Measurements from ENCODE around the gene KRT3.

Gene KRT3

DNA sequence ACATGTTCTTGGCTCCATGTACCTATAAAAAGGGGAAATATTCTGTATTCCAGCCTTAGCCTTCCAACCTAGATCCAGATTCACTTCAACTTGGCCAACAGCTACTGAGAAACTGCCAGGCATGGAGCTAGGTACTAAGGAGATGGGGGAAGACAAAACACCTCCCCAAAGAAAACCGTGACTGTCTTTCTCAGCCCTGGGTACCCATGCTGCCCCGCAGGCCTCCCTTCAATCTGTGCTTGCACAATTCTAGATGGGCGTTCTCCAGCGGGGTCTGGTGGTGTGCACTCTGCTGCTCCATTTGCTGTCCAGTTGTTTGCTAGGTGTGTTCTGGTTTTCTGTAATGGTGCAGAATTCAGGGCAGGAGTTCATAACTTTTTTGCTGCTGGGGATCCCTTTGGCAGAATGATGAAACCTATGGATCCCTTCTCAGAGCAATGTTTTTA lies 18.8 kb upstream of the KRT3 start:
- no peak for DNase-seq

- DNase-seq = no peak
Observed at GRCh38 chr12:52813885-52814709, 18.2 kb upstream of the KRT3 start, which contains the start of gene KRT4. KRT4 (minus strand) TSS chr12:52814116; CDS start chr12:52814058, 58 bp downstream.

DNA sequence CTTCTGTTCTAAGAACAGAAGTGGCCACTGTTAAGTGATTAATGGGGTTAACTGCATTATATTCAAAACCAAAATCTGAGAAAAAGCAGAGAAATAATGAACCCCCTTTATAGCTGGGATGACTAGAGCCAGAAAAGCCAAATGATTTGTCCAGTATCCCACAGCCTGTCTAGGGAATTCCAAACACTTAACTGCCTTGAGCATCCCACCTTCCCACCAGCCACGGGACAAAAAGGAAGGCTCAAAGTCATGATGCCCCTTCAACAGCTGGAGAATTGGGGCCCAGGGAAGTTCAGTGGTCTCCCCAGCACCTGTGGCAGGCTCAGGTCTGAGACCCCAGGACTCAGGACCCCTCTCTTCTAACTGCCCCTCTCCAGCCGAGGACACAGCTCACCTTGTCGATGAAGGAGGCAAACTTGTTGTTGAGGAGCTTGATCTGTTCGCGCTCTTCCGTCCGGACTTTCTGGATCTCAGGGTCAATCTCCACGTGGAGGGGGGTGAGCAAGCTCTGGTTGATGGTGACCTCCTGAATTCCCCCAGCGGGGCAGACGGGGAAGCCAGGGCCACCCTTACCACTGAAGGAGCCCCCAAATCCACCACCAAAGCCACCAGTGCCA lies 17.4 kb upstream of the KRT3 start:
- DNase-seq = no peak

DNA sequence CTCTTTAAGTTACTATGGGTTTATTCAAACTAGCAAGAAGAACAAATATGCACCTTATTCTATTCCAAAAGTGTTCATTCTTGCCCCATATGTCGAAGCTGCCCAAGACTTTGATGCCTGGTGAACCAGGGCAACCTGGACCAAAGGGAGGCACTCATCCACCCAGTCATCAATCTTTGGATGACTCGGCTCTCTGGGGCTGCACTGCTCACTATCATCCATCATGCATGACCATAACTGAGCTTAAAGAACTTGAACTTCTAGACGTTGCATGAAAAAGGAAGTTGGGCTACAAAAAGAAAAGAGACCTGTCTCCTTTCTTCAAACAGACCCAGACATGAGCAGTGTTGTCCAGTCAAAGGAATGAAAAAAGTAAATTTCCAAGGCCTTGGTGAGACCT lies 16.8 kb upstream of the KRT3 start:
- DNase-seq = no peak

GRCh38 chr12:52812073-52812400 lies 16.1 kb upstream of the KRT3 start:
- no peak for DNase-seq

DNA sequence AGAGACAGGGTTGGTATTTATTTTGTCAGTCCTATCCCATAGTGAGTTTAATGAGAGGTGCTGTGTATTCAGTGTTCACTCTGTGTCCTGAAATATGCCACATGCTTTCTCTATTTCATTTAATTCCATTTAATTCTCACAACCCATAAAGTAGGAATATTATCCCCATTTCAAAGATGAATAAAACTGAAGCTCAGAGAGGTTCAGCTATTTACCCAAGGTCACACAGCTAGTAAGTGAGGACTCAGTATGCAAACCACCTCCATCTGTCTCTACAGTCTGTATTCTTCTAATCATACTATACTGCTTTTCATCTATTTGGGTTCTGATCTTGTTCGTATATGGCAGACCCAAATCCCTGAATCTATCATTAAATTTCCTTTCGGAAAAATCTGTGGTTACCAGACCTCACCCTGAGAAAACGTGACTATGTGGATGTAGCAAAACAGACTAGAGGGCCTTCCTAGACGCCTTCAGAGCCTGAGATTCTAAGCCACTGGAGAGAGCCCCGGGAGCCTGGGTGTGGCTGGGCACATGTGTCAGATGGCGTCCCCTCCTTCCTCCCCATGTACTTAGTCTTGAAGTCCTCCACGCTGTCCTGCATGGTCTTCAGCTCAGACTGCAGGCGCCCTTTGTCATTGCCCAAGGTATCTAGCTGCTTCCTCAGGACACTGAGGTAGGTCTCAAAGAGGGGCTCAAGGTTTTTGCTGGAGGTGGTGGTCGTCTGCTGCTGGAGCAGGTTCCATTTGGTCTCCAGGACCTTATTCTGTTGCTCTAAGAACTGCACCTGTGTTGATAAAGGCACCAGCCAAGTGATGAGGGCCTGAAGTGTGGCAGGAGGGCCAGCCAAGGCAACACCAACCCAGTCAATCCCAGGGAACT lies 15.5 kb upstream of the KRT3 start:
- DNase-seq = no peak

DNA sequence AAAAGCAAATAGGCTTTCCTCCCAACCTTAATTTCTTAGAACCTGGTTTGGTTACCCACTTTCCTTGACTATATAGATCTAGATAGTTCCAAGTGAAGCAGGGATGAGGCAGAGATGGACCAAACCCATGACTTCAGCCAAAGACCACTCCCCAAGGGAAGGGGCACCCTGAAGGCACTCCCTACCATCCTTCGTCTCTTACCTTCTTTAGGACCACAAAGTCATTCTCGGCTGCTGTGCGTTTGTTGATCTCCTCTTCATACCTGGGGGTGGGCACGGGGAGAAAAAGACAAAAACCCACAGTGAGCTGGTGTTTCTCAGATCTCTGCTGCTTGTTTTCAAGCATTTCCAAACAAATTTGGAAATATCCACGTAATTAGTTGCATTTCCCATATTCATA lies 14.6 kb upstream of the KRT3 start:
- DNase-seq = no peak

DNA sequence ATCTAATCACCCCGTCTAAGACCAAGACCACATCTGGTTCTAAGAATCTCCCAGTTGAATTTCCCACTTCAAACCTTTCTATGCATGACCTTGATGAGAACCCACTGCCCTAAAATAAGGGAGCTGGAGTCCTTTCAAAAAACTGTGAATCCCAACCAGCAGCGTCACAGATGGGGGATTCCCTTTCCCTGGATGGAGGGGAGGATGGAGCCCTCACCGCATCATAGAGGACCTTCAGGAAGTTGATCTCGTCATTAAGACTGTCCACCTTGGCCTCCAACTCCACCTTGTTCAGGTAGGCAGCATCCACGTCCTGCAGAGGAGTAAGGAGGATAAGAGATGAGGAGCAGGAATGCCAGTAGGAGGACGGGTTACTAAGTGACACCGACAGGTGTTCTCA lies 13.2 kb upstream of the KRT3 start:
- DNase-seq = no peak

GRCh38 chr12:52808573-52809160 lies 12.8 kb upstream of the KRT3 start:
- no peak for DNase-seq

GRCh38 chr12:52807544-52808470 lies 11.9 kb upstream of the KRT3 start:
- DNase-seq = no peak

- DNase-seq = no peak
Observed at GRCh38 chr12:52806821-52807543, 11.1 kb upstream of the KRT3 start.

DNA sequence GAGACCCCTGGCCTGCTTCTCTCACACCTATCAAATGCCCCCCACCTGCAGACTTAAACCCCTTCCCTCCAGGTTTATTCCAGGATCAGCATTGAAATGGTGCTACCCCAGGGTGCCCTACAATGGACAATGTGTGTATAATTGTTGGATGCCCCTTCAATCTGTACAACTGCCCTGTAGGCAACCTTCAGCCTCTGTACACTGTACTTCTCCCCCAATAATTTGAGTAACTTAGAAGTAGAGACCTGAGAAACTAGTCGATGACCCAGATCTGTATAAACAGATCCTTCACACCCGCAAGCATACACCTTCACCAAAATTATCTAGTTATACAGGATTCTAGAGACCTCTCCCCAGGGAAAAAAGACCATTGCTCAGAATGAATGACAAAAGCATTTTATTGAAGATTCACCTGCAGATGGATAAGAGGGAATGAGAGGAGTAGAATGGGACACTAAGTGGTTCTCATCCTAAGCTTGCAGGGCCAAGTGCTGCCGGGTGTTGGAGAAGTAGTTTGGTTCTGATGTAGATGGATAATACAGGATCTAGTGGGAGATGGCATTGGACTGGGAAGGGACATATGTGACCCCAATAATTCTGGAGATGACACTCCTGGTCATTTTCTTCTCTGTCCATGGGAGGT lies 10.4 kb upstream of the KRT3 start:
- no peak for DNase-seq

DNA sequence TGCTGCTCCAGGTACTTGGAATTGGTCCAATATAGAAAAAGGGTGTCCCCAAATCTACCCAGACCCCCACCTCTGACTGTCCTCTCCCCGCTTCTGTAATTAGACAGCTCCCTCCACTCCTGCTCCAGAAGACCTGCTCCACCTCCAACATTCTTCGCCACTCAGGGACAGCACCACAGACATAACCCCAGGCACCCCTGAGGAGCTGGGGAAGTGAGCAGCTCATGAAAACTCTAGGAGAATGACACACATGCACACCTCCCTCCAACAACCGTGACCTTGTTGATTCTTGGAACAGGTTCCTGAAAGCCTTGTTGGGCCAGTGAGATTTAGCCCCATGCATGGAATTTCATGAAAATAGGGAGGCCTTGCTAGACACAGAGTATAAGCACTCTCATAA lies 9.8 kb upstream of the KRT3 start:
- no peak for DNase-seq

- no peak for DNase-seq
Observed at GRCh38 chr12:52805000-52805399, 9.1 kb upstream of the KRT3 start.

DNA sequence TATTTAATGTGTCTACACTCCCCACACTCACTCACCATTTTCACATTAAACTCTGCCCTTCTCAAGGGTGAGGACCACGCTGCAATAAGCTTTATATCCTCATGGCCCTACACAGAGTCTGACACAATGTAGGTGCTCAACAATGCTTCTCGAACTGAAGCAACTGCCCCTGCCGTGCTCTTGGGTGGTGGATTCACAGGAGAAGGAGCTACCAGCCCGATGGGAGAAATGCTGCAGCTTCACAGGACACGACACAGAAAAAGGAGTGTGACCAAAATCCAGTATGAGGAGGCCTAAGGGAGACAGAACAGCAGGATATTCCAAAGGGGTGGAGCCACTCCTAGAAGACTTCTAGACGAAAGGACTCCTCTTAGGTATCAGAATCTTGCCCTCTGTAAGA lies 6.5 kb upstream of the KRT3 start:
- no peak for DNase-seq

DNA sequence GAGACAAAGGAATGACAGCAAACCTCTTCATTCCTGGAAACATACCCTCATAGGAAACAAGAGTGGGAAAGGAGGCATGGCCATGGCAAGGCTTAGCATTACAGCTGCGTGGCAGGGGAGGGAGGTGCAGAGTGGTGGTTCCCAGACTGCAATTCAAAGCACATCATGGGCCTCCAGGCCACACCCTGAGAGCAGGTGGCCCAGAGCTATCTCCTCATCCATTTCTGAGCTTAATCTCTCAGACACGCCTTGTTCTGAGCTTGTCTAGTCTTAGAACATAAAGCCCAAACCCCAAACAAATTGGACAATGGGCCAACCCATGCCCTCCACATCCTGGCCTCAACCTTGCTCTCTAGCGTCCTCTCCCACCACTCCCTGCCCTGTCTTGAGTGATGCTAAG lies 5.9 kb upstream of the KRT3 start:
- no peak for DNase-seq

DNA sequence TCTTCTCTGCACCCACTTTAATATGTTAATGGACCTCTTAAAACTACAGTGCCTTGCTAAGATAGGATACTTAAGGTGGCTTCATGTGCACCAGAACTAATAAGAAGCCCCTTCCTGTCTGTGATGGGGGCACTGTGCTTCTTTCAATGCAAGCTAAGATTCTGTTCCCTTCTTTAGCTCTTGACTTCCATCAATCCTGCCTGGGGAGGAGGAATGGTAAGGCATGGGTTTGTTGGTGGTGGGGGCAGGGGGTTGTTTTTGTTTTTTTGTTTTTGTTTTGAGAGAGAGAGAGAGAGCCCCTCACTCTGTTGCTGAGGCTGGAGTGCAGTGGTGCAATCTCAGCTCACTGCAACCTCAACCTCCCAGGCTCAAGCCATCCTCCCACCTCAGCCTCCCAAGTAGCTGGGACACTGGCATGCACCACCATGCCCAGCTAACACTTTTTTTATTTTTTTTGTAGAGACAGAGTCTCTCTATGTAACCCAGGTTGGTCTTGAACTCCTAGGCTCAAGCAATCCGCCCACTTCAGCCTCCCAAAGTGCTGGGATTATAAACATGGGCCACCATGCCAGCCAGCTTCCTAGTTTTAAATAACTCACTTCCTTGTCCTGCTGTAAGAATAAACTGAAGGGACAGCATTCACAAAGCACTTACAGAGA lies 4.5 kb upstream of the KRT3 start:
- DNase-seq = no peak

GRCh38 chr12:52799505-52800211 lies 3.7 kb upstream of the KRT3 start:
- DNase-seq = no peak
